ENCODE measurements around the gene TET1. TPM values are rescaled to one million over a fixed set of nuclear protein-coding genes. Genes with fewer than 3 reads are reported as not detected.
"Not testable (repeated sequence)": the region's sequence is repeated elsewhere in the genome, so short reads cannot be mapped to it uniquely, and the experiment has no call there.

The TET1 gene
- total RNA-seq, 2 donors from 2014 or later: 5.1 to 6.0 TPM

DNA sequence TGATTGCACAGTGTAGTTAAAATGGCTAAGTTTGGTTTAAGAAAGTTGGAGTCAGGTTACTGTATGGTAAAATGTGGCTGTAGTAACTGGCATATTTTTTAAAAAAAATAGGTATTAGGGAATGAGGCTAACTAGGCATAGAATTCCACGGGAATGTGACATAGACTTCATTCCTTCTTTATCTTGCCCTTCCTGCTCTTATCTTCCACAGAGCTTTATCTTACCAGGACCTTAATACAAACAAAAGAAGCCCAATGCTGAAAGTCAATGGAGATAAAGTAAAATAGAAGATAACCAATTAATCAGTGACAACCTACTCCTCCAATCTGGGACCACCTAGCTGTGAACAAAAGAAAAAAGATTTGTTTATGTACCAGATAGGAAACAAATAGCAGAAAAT, 58.1 kb downstream of the TET1 start:
- no peak overlapping the region for H3K4me3 ChIP-seq
- TF ChIP-seq CTCF (IDR thresholded peaks at IDR 0.05) (no peak), POLR2AphosphoS5 (IDR thresholded peaks at IDR 0.05) (no peak), POLR2A (IDR thresholded peaks at IDR 0.05) (no peak)
- no peaks in the 10 kb centered on the region for H3K4me1 ChIP-seq (replicated peaks)
- WGBS: 0% methylated on average over 1 of the region's 1 CpG
- intact Hi-C loops (cut with DNase I): no loop called here
- H3K9me3 ChIP-seq: no peaks in the 10 kb centered on the region
- no peak overlapping the region for H3K27ac ChIP-seq
- H3K27me3 ChIP-seq (replicated peaks; ENCODE audit: insufficient read depth): no peaks in the 10 kb centered on the region
- no peak for DNase-seq (ENCODE audit: low spot score)
- no peaks in the 10 kb centered on the region for H3K36me3 ChIP-seq

DNA sequence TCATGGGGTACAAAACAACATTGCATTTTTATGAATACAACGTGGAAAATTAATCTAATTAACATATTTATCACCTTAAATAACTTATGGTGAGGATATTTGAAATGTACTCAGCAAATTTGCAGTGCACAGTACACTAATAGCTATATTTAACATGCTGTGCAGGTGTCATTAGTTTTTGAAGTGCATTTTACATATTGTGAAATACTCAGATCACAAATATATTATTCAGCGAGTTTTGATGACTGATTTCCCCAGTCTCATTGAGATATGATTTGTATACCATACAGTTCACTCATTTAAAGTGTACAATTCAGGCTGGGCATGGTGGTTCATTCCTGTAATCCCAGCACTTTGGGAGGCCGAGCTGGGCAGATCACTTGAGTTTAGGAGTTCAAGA, 59.5 kb downstream of the TET1 start:
- no peaks in the 10 kb centered on the region for H3K9me3 ChIP-seq
- WGBS: 94% methylated on average over 3 of the region's 3 CpGs
- no peaks in the 10 kb centered on the region for H3K27me3 ChIP-seq (replicated peaks; ENCODE audit: insufficient read depth)
- H3K27ac ChIP-seq: peak overlapping the region in 1 of 2 donors; percentile 49
- no peak overlapping the region for H3K4me3 ChIP-seq
- intact Hi-C loops (cut with DNase I): no loop called here
- TF ChIP-seq POLR2AphosphoS5 (IDR thresholded peaks at IDR 0.05): no peak
- DNase-seq (ENCODE audit: low spot score): no peak
- no peaks in the 10 kb centered on the region for H3K36me3 ChIP-seq
- no peaks in the 10 kb centered on the region for H3K4me1 ChIP-seq (replicated peaks)

GRCh38 chr10:68625316-68625921, 65.3 kb downstream of the TET1 start:
- no peak overlapping the region for H3K4me3 ChIP-seq
- no peak for DNase-seq (ENCODE audit: low spot score)
- H3K27me3 ChIP-seq (replicated peaks; ENCODE audit: insufficient read depth): no peaks in the 10 kb centered on the region
- 71% methylated on average over 4 of the region's 4 CpGs for WGBS
- H3K27ac ChIP-seq: no peak overlapping the region
- intact Hi-C loops (cut with DNase I): no loop called here
- TF ChIP-seq POLR2AphosphoS5 (IDR thresholded peaks at IDR 0.05): no peak
- no peak for TF ChIP-seq CTCF (IDR thresholded peaks at IDR 0.05)
- no peak for TF ChIP-seq POLR2A (IDR thresholded peaks at IDR 0.05)
- no peaks in the 10 kb centered on the region for H3K36me3 ChIP-seq
- no peaks in the 10 kb centered on the region for H3K4me1 ChIP-seq (replicated peaks)
- H3K9me3 ChIP-seq: no peaks in the 10 kb centered on the region

GRCh38 chr10:68628576-68629127, 68.5 kb downstream of the TET1 start:
- H3K27ac ChIP-seq: no peak overlapping the region
- no peak for DNase-seq (ENCODE audit: low spot score)
- no peaks in the 10 kb centered on the region for H3K9me3 ChIP-seq
- WGBS: 70% methylated on average over 6 of the region's 6 CpGs
- H3K4me1 ChIP-seq (replicated peaks): no peaks in the 10 kb centered on the region
- no peaks in the 10 kb centered on the region for H3K27me3 ChIP-seq (replicated peaks; ENCODE audit: insufficient read depth)
- no peaks in the 10 kb centered on the region for H3K36me3 ChIP-seq
- no peak overlapping the region for H3K4me3 ChIP-seq
- intact Hi-C loops (cut with DNase I): no loop called here
- no peak for TF ChIP-seq CTCF (IDR thresholded peaks at IDR 0.05)
- no peak for TF ChIP-seq POLR2AphosphoS5 (IDR thresholded peaks at IDR 0.05)
- TF ChIP-seq POLR2A (IDR thresholded peaks at IDR 0.05): no peak

GRCh38 chr10:68632271-68632560, 72.1 kb downstream of the TET1 start:
- H3K9me3 ChIP-seq; intact Hi-C loops (cut with DNase I); H3K27me3 ChIP-seq (replicated peaks; ENCODE audit: insufficient read depth); H3K36me3 ChIP-seq; H3K4me3 ChIP-seq; H3K4me1 ChIP-seq (replicated peaks); H3K27ac ChIP-seq; DNase-seq (ENCODE audit: low spot score): not testable (repeated sequence)
- over 99% methylated on average over 10 of the region's 10 CpGs for WGBS

- Histone ChIP-seq H3K4me3 (no peak overlapping the region), H3K36me3 (no peaks in the 10 kb centered on the region), H3K27me3 (replicated peaks; ENCODE audit: insufficient read depth) (no peaks in the 10 kb centered on the region), H3K4me1 (replicated peaks) (peaks cover 4% of the 10 kb centered on the region), H3K27ac (peak overlapping the region in 1 of 2 donors; percentile 22), H3K9me3 (no peaks in the 10 kb centered on the region)
- intact Hi-C loops (cut with DNase I): no loop called here
- 95% methylated on average over 4 of the region's 4 CpGs for WGBS
- DNase-seq (ENCODE audit: low spot score): no peak
- no peak for TF ChIP-seq CTCF (IDR thresholded peaks at IDR 0.05)
- no peak for TF ChIP-seq POLR2A (IDR thresholded peaks at IDR 0.05)
- TF ChIP-seq POLR2AphosphoS5 (IDR thresholded peaks at IDR 0.05): no peak
Measured at GRCh38 chr10:68633281-68633680, 73.1 kb downstream of the TET1 start.
